Activated T-helper 17 cell treated with anti-CD3 and anti-CD28 coated beads, Interleukin-2, amount 50 U/mL, for 72 hours (primary cell): ENCODE measurements around the gene PPP6R1. TPM values are rescaled to one million over a fixed set of nuclear protein-coding genes. Genes with fewer than 3 reads are reported as not detected.
"Not testable (repeated sequence)": the region's sequence is repeated elsewhere in the genome, so short reads cannot be mapped to it uniquely, and the experiment has no call there.

Experiments
- ATAC-seq: fragments of 150-1000 bp; cut with Tn5 transposase; replicated peaks from 2 replicates; pipeline ENCODE4 v1.10.0; 2021; ENCODE audit warnings: mild to moderate bottlenecking, moderate library complexity
- H3K27ac Mint-ChIP-seq: one replicate; pipeline ENCODE4 v1.8.0; 2022; ENCODE audit warnings: mixed read lengths
- H3K27me3 Mint-ChIP-seq: one replicate; pipeline ENCODE4 v1.8.0; 2022; ENCODE audit warnings: mixed read lengths
- H3K36me3 Mint-ChIP-seq: one replicate; pipeline ENCODE4 v1.8.0; 2022; ENCODE audit warnings: low read depth, mild to moderate bottlenecking, mixed read lengths
- H3K4me1 Mint-ChIP-seq: one replicate; pipeline ENCODE4 v1.8.0; 2022; ENCODE audit warnings: mixed read lengths
- H3K4me3 Mint-ChIP-seq: one replicate; pipeline ENCODE4 v1.8.0; 2022; ENCODE audit warnings: mild to moderate bottlenecking, mixed read lengths
- H3K9me3 Mint-ChIP-seq: one replicate; pipeline ENCODE4 v1.8.0; 2022; ENCODE audit warnings: mixed read lengths
- total RNA-seq, 2 donors: library from RNA; stranded (reverse); gene quantifications; one replicate each; pipeline ENCODE4 v1.2.3, GENCODE V29; 2022

The PPP6R1 gene
- total RNA-seq, 2 donors from 2014 or later = 156 to 319 TPM

DNA sequence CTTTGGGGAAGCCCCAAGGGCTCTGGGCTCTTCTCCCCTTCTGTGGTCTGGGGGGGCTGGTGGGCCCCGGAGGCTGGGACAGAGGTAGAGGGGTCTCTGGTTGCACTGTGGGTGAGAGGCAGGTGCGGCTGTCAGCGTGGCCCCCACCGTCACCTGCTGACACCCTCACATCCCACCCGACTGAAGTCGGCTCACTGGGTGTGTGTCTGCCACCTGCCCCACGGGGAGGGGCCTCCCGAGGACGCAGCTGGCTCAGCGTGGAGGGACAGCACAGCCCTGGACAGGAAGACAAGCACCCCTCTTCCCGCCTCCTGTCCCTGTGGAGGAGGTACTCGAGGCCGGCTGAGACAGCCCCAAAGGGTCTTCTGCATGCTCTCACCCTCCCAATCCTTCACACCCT lies 28.0 kb downstream of the PPP6R1 start:
- peaks cover 81% of the 10 kb centered on the region for H3K36me3 Mint-ChIP-seq
- no peaks in the 10 kb centered on the region for H3K9me3 Mint-ChIP-seq
- H3K4me1 Mint-ChIP-seq = no peaks in the 10 kb centered on the region
- ATAC-seq = no peak
- no peak overlapping the region for H3K27ac Mint-ChIP-seq
- H3K27me3 Mint-ChIP-seq = no peaks in the 10 kb centered on the region
- no peak overlapping the region for H3K4me3 Mint-ChIP-seq

DNA sequence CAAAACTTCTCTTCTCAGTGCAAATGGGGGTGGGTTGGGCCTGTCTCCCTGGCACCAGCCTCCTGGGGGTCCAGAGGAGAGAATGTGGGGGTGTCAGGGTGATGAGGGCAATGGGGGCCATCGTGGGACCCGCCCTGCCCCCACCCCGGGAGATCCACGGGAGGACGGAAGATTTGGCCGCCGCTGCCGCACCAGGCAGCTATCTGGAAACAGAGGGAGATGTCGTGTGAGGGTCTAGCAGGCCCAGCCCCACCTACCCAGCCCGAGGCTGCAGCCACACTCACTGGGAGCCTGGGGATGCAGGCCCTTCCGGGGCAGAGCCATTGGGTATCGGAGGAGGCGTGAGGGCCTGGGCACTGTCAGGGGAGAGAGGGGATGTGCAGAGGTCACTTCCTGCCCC lies 28.5 kb downstream of the PPP6R1 start:
- H3K27me3 Mint-ChIP-seq = no peaks in the 10 kb centered on the region
- H3K4me1 Mint-ChIP-seq = peaks cover 4% of the 10 kb centered on the region
- no peak for ATAC-seq
- H3K9me3 Mint-ChIP-seq = no peaks in the 10 kb centered on the region
- H3K4me3 Mint-ChIP-seq = no peak overlapping the region
- H3K36me3 Mint-ChIP-seq = peaks cover 81% of the 10 kb centered on the region
- no peak overlapping the region for H3K27ac Mint-ChIP-seq

DNA sequence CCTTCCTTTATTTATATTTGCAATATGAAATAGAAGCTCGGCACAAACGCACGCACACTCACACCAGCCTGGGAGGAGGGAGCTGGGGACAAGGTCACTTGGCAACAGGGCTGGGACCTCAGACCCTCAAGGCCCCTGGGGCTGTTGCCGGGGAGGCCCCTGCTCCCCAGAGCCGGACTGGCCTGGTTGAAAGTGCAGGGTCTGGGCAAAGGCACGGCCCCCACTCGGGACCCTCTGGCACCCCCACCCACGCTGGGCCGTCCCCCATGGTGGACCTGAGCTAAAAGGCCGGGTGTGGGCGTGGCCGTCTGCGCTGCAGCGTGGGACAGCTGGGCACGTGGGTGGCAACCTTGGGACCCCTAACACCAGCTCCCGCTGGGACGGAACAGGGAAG lies 29.0 kb downstream of the PPP6R1 start:
- no peak overlapping the region for H3K4me3 Mint-ChIP-seq
- H3K27me3 Mint-ChIP-seq = no peaks in the 10 kb centered on the region
- peaks cover 5% of the 10 kb centered on the region for H3K4me1 Mint-ChIP-seq
- H3K27ac Mint-ChIP-seq = no peak overlapping the region
- ATAC-seq = no peak
- no peaks in the 10 kb centered on the region for H3K9me3 Mint-ChIP-seq
- H3K36me3 Mint-ChIP-seq = peaks cover 77% of the 10 kb centered on the region

DNA sequence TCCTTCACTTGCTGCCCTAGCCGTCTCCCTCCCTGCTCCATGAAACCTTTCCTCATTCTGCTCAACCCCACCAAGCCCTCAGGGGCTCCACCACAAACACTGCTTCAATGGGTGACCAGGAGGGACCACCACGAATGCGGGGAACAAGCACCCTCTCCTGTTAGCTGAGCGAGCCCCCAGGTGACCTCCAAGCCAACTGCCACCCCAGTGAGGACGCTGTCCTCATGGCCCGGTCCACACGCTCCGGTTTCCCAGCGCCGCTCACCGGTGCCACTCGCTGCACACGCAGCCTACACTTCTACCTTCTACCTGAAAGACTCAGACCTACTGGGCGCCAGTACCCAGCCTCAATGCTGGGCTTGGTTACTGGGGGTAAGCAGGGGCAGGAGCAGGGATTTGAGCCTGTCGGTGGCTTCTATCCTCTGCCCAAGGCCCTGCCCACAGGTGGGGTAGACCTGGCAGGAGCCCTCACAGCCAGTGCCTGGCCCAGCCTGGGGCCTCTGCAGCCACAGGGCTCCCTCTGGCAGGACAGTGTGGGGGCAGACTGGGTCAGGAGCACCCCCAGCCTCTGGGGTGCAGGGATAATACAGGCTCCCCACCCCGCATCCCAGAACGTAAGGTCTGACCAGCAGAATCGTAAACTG lies 29.6 kb downstream of the PPP6R1 start:
- Mint-ChIP-seq H3K36me3 (peaks cover 72% of the 10 kb centered on the region), H3K4me1 (peaks cover 5% of the 10 kb centered on the region), H3K4me3 (no peak overlapping the region), H3K9me3 (no peaks in the 10 kb centered on the region), H3K27me3 (no peaks in the 10 kb centered on the region), H3K27ac (no peak overlapping the region)
- ATAC-seq = no peak

DNA sequence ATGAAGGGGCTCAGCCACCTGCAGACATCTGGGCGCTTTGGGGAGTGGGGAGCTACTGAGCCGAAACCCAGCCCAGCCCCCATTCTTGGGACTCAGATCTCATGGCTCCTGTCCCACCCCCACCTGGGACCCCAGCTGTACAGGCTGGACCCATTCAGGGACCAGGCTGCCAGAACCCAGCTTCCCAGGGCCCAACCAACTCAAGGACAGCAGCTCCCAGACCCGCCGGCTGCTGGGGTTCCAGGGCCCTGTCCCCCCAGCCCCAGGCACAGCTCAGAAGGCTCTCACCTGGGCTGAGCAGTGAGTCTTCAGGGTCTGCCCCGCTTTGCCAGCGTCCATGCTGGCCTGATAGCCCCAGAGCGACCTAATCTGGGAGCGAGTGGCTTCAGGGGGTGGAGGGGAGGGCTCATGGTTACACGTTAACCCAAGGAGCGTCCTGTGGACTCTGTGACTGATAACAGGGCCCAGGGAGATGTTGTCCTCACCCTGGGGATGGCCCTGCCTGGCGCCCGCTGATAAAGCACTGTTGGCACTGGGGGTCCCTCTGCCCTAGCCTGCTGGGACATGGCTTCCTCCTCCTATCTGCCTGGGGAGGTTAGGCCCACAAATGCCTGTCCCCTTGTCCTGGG lies 30.3 kb downstream of the PPP6R1 start, which contains the start of gene TMEM86B:
Gene TMEM86B, minus strand, starts transcription at position 361 of the 629 bp plus-strand sequence. Its CDS starts 22 bp downstream, at position 339.
- peaks cover 64% of the 10 kb centered on the region for H3K36me3 Mint-ChIP-seq
- no peaks in the 10 kb centered on the region for H3K27me3 Mint-ChIP-seq
- no peak for ATAC-seq
- no peak within 1 kb of the TSS for H3K27ac Mint-ChIP-seq
- H3K4me1 Mint-ChIP-seq = peaks cover 5% of the 10 kb centered on the region
- H3K9me3 Mint-ChIP-seq = no peaks in the 10 kb centered on the region
- H3K4me3 Mint-ChIP-seq = no peak within 1 kb of the TSS

DNA sequence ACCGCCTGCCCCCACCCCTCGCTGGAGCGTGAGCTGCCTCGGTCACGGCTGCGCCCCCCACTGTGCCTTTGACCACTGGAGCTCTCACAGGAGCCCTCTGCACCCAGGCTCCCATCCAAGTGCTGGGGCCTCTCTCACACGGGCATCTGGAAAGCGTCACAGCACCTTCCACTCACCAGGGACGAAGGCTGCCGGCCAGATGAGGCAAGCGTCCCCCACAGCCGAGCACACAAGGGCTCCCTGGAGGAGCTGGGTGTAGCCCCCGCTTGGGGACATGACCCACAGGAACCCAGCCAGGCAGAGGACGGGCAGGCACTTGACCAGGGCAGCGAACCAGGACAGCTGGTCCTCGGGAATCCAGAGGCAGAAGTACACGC lies 30.8 kb downstream of the PPP6R1 start:
- Mint-ChIP-seq H3K27me3 (no peaks in the 10 kb centered on the region), H3K4me3 (no peak overlapping the region), H3K27ac (no peak overlapping the region), H3K9me3 (no peaks in the 10 kb centered on the region), H3K4me1 (peaks cover 5% of the 10 kb centered on the region), H3K36me3 (peaks cover 59% of the 10 kb centered on the region)
- ATAC-seq = no peak

DNA sequence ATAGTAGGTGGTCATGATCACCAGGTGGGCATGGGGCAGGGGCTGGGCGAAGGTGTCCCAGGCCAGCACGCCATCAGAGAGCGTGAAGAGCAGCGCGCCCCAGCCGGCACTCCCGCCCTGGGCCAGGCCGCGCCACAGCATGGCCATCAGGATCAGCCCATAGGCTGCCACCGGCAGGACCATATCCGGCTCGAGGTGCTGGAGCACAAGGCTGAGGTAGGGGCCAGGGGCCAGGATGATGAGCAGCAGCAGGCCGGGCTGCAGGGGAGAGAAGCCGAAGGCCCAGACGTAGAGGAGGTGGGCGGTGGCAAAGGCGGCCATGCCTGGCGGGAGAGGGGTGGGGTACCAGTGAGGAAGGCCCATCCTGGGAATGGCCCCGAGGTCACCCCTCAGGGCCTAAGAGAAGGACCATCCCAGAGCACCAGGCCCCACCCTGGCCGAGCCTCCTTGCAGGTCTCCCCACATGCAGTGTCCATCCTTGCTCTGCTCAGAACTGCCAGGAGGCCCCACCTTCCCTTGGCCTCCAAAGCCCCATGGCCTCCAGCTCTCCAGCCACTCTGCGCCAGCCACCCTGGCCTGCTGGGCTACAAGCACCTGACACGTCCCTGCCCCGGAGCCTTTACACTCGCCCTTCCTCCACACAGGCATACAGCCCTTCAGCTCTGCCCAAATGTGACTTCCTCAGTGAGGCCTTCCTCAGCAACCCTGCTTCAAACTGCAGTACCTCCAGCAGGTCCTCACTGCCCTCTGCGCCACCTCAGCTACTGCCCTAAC lies 31.4 kb downstream of the PPP6R1 start:
- peak; percentile 15 for ATAC-seq
- Mint-ChIP-seq H3K36me3 (peaks cover 54% of the 10 kb centered on the region), H3K27ac (no peak overlapping the region), H3K9me3 (no peaks in the 10 kb centered on the region), H3K4me3 (no peak overlapping the region), H3K4me1 (peaks cover 5% of the 10 kb centered on the region), H3K27me3 (no peaks in the 10 kb centered on the region)

DNA sequence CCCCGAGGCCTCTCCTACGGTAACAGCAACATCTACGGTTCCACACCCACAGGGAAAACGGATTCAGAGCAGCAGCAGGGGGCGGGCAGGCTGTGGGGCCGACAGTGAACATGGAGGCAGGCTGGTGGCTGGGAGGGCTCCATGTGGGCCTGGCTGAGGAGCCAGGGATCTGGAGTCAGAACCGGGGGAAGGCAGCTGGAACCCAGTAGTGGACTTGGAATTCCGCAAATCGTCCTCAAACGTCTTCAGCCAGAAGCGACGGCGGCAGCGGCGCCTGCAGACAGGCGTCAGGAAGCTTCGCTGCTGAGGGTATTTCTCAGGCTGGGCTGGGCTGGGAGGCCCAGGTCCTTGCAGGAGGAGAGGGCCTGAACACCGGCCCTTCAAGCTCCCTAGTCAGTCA lies 32.0 kb downstream of the PPP6R1 start:
- peaks cover 47% of the 10 kb centered on the region for H3K36me3 Mint-ChIP-seq
- no peak for ATAC-seq
- H3K27me3 Mint-ChIP-seq = no peaks in the 10 kb centered on the region
- no peak overlapping the region for H3K4me3 Mint-ChIP-seq
- no peaks in the 10 kb centered on the region for H3K9me3 Mint-ChIP-seq
- peaks cover 5% of the 10 kb centered on the region for H3K4me1 Mint-ChIP-seq
- H3K27ac Mint-ChIP-seq = no peak overlapping the region

DNA sequence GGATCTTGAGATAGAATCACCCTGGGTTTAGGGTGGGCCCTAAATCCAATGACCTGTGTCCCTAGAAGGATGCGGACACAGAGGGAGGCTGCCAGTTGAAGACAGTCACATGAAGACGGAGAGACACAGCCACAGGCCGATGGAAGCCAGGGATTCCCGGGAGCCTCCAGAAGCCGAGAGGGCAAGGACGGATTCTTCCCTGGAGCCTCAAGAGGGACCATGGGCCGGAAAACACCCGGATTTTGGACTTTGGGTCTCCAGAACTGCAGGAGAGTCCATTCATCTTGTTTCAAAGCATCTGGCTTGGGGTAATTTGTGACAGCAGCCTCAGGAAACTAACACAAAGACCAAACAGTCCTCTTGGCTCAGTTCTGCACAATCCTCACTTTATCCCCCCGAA lies 32.5 kb downstream of the PPP6R1 start:
- H3K27ac Mint-ChIP-seq = no peak overlapping the region
- peaks cover 5% of the 10 kb centered on the region for H3K4me1 Mint-ChIP-seq
- H3K27me3 Mint-ChIP-seq = no peaks in the 10 kb centered on the region
- no peaks in the 10 kb centered on the region for H3K9me3 Mint-ChIP-seq
- H3K36me3 Mint-ChIP-seq = peaks cover 42% of the 10 kb centered on the region
- no peak overlapping the region for H3K4me3 Mint-ChIP-seq
- no peak for ATAC-seq

DNA sequence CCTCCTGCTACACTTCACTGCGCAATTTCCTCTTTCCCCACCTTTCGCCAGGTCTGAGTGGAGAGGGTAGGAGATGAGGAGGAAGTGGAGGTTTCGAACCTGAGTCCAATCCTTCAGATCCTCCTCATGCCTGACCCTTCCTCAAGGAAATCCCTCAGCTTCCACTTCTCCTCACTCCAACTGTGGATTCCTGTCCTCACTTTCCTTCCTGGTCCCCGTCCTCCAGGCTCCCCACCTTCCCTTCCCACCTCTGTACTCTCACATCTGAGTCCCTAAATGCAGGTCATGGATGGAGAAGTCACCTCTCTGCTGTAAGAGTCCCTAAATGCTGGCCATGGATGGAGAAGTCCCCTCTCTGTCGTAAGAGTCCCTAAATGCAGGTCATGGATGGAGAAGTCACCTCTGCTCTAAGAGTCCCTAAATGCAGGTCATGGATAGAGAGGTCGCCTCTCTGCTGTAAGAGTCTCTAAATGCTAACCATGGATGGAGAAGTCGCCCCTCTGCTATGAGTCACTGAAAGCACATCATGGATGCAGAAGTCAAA lies 33.3 kb downstream of the PPP6R1 start:
- H3K27ac Mint-ChIP-seq = peak overlapping the region; percentile 15
- peaks cover 5% of the 10 kb centered on the region for H3K4me1 Mint-ChIP-seq
- H3K4me3 Mint-ChIP-seq = no peak overlapping the region
- no peaks in the 10 kb centered on the region for H3K27me3 Mint-ChIP-seq
- peaks cover 36% of the 10 kb centered on the region for H3K36me3 Mint-ChIP-seq
- ATAC-seq = no peak
- no peaks in the 10 kb centered on the region for H3K9me3 Mint-ChIP-seq

DNA sequence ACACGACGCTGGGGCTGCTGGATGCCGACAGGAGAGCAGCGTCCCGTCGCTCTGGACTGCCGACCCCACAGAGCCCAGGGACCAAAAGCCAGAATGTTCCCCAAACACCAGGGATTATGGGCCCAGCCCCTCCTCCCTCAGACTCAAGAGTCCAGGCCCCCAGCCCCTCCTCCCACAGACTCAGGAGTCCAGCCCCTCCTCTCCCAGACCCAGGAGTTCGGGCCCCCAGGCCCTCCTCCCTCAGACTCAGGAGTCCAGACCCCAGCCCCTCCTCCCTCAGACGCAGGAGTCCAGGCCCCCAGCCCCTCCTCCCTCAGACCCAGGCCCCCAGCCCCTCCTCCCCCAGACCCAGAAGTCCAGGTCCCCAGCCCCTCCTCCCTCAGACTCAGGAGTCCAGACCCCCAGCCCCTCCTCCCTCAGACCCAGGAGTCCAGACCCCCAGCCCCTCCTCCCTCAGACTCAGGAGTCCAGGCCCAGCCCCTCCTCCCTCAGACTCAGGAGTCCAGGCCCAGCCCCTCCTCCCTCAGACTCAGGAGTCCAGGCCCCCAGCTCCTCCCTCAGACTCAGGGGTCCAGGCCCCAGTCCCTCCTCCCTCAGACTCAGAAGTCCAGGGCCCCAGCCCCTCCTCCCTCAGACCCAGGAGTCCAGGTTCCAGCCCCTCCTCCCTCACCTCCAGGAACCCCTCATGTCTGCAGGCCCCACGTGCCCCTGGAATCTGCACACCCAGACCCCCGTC lies 34.0 kb downstream of the PPP6R1 start:
- not testable (repeated sequence) for H3K4me1 Mint-ChIP-seq, H3K9me3 Mint-ChIP-seq, ATAC-seq, H3K4me3 Mint-ChIP-seq, H3K27me3 Mint-ChIP-seq
- Mint-ChIP-seq H3K36me3 (peaks cover 31% of the 10 kb centered on the region), H3K27ac (peak overlapping the region; percentile 15)

DNA sequence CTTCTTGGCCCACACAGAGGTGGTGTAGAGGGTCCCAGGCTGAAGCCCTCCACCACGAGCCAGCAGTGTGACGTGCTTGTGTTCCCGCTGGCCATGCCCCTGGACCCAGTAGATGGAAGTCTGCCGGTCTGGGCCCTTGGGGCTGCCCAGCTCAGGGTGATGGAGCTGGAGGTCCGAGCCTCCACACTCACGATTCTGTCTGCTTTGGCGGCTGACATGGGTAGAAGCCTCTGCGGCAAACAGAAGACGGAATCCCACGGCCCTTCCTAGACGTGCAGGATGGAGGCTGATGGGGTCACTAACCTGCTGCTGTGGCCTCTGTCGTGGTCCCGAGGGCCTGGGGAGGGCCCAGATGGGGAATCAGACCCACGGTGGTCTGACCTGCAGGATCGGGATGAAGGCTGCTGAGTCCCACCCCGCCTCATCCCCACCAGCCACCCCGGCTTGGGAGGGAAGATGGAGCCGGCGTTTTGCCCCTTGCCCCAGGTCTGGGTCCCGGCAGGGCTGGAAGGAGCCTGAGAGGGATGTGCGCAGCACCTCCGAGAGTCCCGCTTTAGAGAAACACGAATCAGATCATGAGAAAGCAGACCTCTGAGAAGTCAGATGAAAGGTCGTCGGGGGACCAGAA lies 34.7 kb downstream of the PPP6R1 start:
- no peak overlapping the region for H3K27ac Mint-ChIP-seq
- H3K27me3 Mint-ChIP-seq = no peaks in the 10 kb centered on the region
- H3K9me3 Mint-ChIP-seq = no peaks in the 10 kb centered on the region
- H3K36me3 Mint-ChIP-seq = peaks cover 30% of the 10 kb centered on the region
- H3K4me3 Mint-ChIP-seq = no peak overlapping the region
- H3K4me1 Mint-ChIP-seq = peaks cover 5% of the 10 kb centered on the region
- no peak for ATAC-seq

DNA sequence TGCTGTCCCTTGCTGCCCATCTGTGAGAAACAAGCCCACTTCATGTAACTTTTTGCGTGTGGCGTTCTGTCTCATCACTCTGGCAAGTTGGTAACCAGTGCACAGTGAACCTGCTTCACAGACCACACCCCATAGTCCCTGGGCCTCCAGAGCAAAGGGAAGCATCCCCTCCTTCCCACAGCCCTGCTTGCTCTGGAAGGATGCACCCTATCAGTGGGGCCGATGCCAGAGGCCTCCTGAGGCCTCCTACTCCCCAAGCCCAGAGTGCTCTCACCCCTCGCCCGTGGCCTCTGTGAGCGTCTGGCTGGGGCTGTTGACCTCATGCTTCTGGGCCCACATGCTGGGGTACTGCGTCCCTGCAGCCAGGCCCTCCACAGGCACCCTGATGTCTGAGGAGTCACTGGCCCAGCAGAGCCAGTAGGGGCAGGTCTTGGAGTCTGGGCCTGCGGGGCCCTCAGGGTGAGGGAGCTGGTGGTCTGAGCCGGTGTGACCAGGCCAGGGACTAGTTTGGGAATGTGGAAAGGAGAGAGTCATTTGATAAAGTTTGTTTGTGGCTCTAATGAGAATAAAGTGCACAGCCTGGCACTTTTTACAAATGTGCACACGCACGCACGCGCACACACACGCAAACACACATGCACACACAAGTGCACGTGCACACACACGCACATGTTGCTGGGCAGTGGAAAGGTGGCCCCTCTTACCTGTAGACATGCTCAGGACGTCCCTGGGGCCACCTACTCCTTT lies 35.4 kb downstream of the PPP6R1 start:
- peak; percentile 10 for ATAC-seq
- H3K9me3 Mint-ChIP-seq = no peaks in the 10 kb centered on the region
- no peaks in the 10 kb centered on the region for H3K27me3 Mint-ChIP-seq
- H3K4me1 Mint-ChIP-seq = peaks cover 5% of the 10 kb centered on the region
- no peak overlapping the region for H3K4me3 Mint-ChIP-seq
- H3K27ac Mint-ChIP-seq = no peak overlapping the region
- H3K36me3 Mint-ChIP-seq = peaks cover 26% of the 10 kb centered on the region
